Stimulated activated naive CD4-positive, alpha-beta T cell treated with Interleukin-2 at 50 U/mL for 16 hours (primary cell): ENCODE results near the gene CKS1B.

Source experiments
- DNase-seq: peaks from one replicate; lab custom pipeline; 2025; lab: John Stamatoyannopoulos, UW

The CKS1B gene

GRCh38 chr1:155014709-155015508, 40.4 kb downstream of the CKS1B start:
- no peak for DNase-seq

- no peak for DNase-seq
Observed at GRCh38 chr1:155015527-155016230, 41.2 kb downstream of the CKS1B start.

- no peak for DNase-seq
Observed at GRCh38 chr1:155016231-155016831, 41.9 kb downstream of the CKS1B start.

- DNase-seq: peak; percentile 94
Observed at GRCh38 chr1:155017041-155017945, 42.8 kb downstream of the CKS1B start.

- DNase-seq: no peak
Observed at GRCh38 chr1:155017946-155018316, 43.5 kb downstream of the CKS1B start.

GRCh38 chr1:155018617-155019348, 44.3 kb downstream of the CKS1B start:
- no peak for DNase-seq

- no peak for DNase-seq
Observed at GRCh38 chr1:155019377-155020245, 45.1 kb downstream of the CKS1B start.

- no peak for DNase-seq
Observed at GRCh38 chr1:155022136-155022926, 47.9 kb downstream of the CKS1B start.

GRCh38 chr1:155022927-155023236, 48.4 kb downstream of the CKS1B start:
- no peak for DNase-seq

- DNase-seq: no peak
Observed at GRCh38 chr1:155023627-155024026, 49.1 kb downstream of the CKS1B start.

- no peak for DNase-seq
Observed at GRCh38 chr1:155024315-155024714, 49.8 kb downstream of the CKS1B start.

GRCh38 chr1:155026154-155026553, 51.7 kb downstream of the CKS1B start:
- DNase-seq: no peak

GRCh38 chr1:155026588-155026987, 52.1 kb downstream of the CKS1B start:
- DNase-seq: no peak
